ACC112 (cell line): ENCODE measurements around the gene SELENOI.
"Not testable (repeated sequence)": the region's sequence is repeated elsewhere in the genome, so short reads cannot be mapped to it uniquely, and the experiment has no call there.

ENCODE experiments used
- H2AFZ ChIP-seq: fragments of 200-600 bp; sonication (generic); one replicate; pipeline ENCODE4 v1.6.0; 2017; ENCODE audit warnings: antibody characterized with exemption, low read length; ENCODE audit not compliant: unreplicated experiment
- H3K27ac ChIP-seq: fragments of 200-600 bp; sonication (generic); 2 replicates; pipeline ENCODE4 v1.5.1; 2014; ENCODE audit warnings: low read depth, mild to moderate bottlenecking, antibody characterized with exemption, low read length, moderate library complexity
- H3K27me3 ChIP-seq: fragments of 200-600 bp; sonication (generic); 2 replicates; pipeline ENCODE4 v1.6.1; 2014; ENCODE audit warnings: mild to moderate bottlenecking, antibody characterized with exemption, low read length, moderate library complexity, mixed read lengths; ENCODE audit not compliant: insufficient read depth
- H3K36me3 ChIP-seq: fragments of 200-600 bp; sonication (generic); 2 replicates; pipeline ENCODE4 v1.6.1; 2016; ENCODE audit warnings: mild to moderate bottlenecking, antibody characterized with exemption, low read length, moderate library complexity, mixed read lengths; ENCODE audit not compliant: insufficient read depth
- H3K4me1 ChIP-seq: fragments of 200-600 bp; sonication (generic); one replicate; pipeline ENCODE4 v1.6.1; 2016; ENCODE audit warnings: low read length, mixed read lengths; ENCODE audit not compliant: insufficient read depth, unreplicated experiment, control insufficient read depth
- H3K4me3 ChIP-seq: fragments of 200-600 bp; sonication (generic); 2 replicates; pipeline ENCODE4 v1.5.1; 2014; ENCODE audit warnings: mild to moderate bottlenecking, low read depth, low read length
- H3K79me2 ChIP-seq: fragments of 200-600 bp; sonication (generic); one replicate; pipeline ENCODE4 v1.6.0; 2016; ENCODE audit warnings: low read length; ENCODE audit not compliant: control insufficient read depth, unreplicated experiment, insufficient read depth

SELENOI gene

GRCh38 chr2:26345545-26346453, at the start of gene SELENOI:
TSS of gene SELENOI (plus strand) at chr2:26346143. CDS start at chr2:26346233, 90 bp downstream.
- H3K4me1 ChIP-seq, result peaks cover 30% of the 10 kb centered on the region
- peaks cover 61% of the 10 kb centered on the region for H3K79me2 ChIP-seq
- peak within 1 kb of the TSS; percentile 87 for H2AFZ ChIP-seq
- H3K27me3 ChIP-seq, result no peaks in the 10 kb centered on the region
- H3K4me3 ChIP-seq, result peak within 1 kb of the TSS; percentile 96
- peak within 1 kb of the TSS; percentile 61 for H3K27ac ChIP-seq
- no peaks in the 10 kb centered on the region for H3K36me3 ChIP-seq

GRCh38 chr2:26297061-26297460, 48.9 kb upstream of the SELENOI start:
- Histone ChIP-seq H3K79me2 (no peaks in the 10 kb centered on the region), H3K27me3 (no peaks in the 10 kb centered on the region), H2AFZ (no peak overlapping the region)

GRCh38 chr2:26298286-26298637, 47.7 kb upstream of the SELENOI start:
- Histone ChIP-seq H3K27ac (peak overlapping the region; percentile 78), H3K79me2 (no peaks in the 10 kb centered on the region), H2AFZ (peak overlapping the region; percentile 100), H3K4me1 (peaks cover 8% of the 10 kb centered on the region), H3K4me3 (peak overlapping the region; percentile 78), H3K27me3 (no peaks in the 10 kb centered on the region), H3K36me3 (no peaks in the 10 kb centered on the region)

More at GRCh38 chr2:26297061-26297460, 48.9 kb upstream of the SELENOI start:
- H3K4me1 ChIP-seq, result peaks cover 17% of the 10 kb centered on the region
- H3K4me3 ChIP-seq, result no peak overlapping the region
- no peaks in the 10 kb centered on the region for H3K36me3 ChIP-seq
- H3K27ac ChIP-seq, result no peak overlapping the region

GRCh38 chr2:26298638-26299393, 47.1 kb upstream of the SELENOI start:
- H3K36me3 ChIP-seq, result no peaks in the 10 kb centered on the region
- H3K27me3 ChIP-seq, result no peaks in the 10 kb centered on the region
- no peaks in the 10 kb centered on the region for H3K79me2 ChIP-seq
- peak overlapping the region; percentile 100 for H2AFZ ChIP-seq
- H3K4me1 ChIP-seq, result peaks cover 8% of the 10 kb centered on the region
- H3K27ac ChIP-seq, result peak overlapping the region; percentile 78
- peak overlapping the region; percentile 78 for H3K4me3 ChIP-seq

GRCh38 chr2:26299471-26300101, 46.4 kb upstream of the SELENOI start:
- peak overlapping the region; percentile 78 for H3K4me3 ChIP-seq
- H3K36me3 ChIP-seq, result no peaks in the 10 kb centered on the region
- H3K27ac ChIP-seq, result peak overlapping the region; percentile 78
- no peaks in the 10 kb centered on the region for H3K27me3 ChIP-seq
- H3K4me1 ChIP-seq, result peaks cover 8% of the 10 kb centered on the region
- H3K79me2 ChIP-seq, result no peaks in the 10 kb centered on the region
- peak overlapping the region; percentile 100 for H2AFZ ChIP-seq

GRCh38 chr2:26300234-26300925, 45.6 kb upstream of the SELENOI start:
- peak overlapping the region; percentile 78 for H3K4me3 ChIP-seq
- 0 out of 2 replicates have a peak overlapping the region, but pooled peaks have one; percentile 11 for H3K27ac ChIP-seq
- H3K4me1 ChIP-seq, result peaks cover 8% of the 10 kb centered on the region

GRCh38 chr2:26302846-26303245, 43.1 kb upstream of the SELENOI start:
- Histone ChIP-seq H3K4me1 (peaks cover 8% of the 10 kb centered on the region), H3K27me3 (no peaks in the 10 kb centered on the region), H3K79me2 (no peaks in the 10 kb centered on the region), H3K27ac (no peak overlapping the region), H2AFZ (no peak overlapping the region), H3K4me3 (no peak overlapping the region), H3K36me3 (no peaks in the 10 kb centered on the region)

More at GRCh38 chr2:26300234-26300925, 45.6 kb upstream of the SELENOI start:
- H3K36me3 ChIP-seq, result no peaks in the 10 kb centered on the region
- H3K79me2 ChIP-seq, result no peaks in the 10 kb centered on the region
- H2AFZ ChIP-seq, result peak overlapping the region; percentile 74
- H3K27me3 ChIP-seq, result no peaks in the 10 kb centered on the region

GRCh38 chr2:26305094-26305493, 40.8 kb upstream of the SELENOI start:
- not testable (repeated sequence) for H3K4me1 ChIP-seq, H3K4me3 ChIP-seq, H3K79me2 ChIP-seq, H2AFZ ChIP-seq, H3K27me3 ChIP-seq, H3K27ac ChIP-seq, H3K36me3 ChIP-seq

GRCh38 chr2:26305540-26305939, 40.4 kb upstream of the SELENOI start:
- no peaks in the 10 kb centered on the region for H3K27me3 ChIP-seq
- no peak overlapping the region for H3K4me3 ChIP-seq
- H3K36me3 ChIP-seq, result no peaks in the 10 kb centered on the region
- no peaks in the 10 kb centered on the region for H3K79me2 ChIP-seq
- H3K27ac ChIP-seq, result no peak overlapping the region
- peaks cover 4% of the 10 kb centered on the region for H3K4me1 ChIP-seq
- H2AFZ ChIP-seq, result no peak overlapping the region

- Histone ChIP-seq H3K27me3 (no peaks in the 10 kb centered on the region), H3K36me3 (no peaks in the 10 kb centered on the region), H3K27ac (no peak overlapping the region), H2AFZ (no peak overlapping the region), H3K4me3 (no peak overlapping the region), H3K4me1 (no peaks in the 10 kb centered on the region), H3K79me2 (no peaks in the 10 kb centered on the region)
Measured at GRCh38 chr2:26309921-26310320, 36.0 kb upstream of the SELENOI start.
